Measurements from ENCODE around the gene DENND5A. TPM values are rescaled to one million over a fixed set of nuclear protein-coding genes. Genes with fewer than 3 reads are reported as not detected.
A peak's percentile ranks its signal among the peaks of the same experiment; 100 is the strongest.

The DENND5A gene
- total RNA-seq, 4 donors from 2014 or later: 103 to 135 (median 108) TPM

- intact Hi-C loops (cut with DNase I): no loop called here
- WGBS: 89% methylated on average over 2 of the region's 2 CpGs
- H3K27ac ChIP-seq (replicated peaks in 1 of 4): no peak overlapping the region
- no peaks in the 10 kb centered on the region for H3K27me3 ChIP-seq
- no peak overlapping the region for H3K4me3 ChIP-seq
- no peak for TF ChIP-seq POLR2A (IDR thresholded peaks at IDR 0.05; ENCODE audit: low read depth)
- no peak for TF ChIP-seq CTCF (IDR thresholded peaks at IDR 0.05)
- TF ChIP-seq EP300 (IDR thresholded peaks at IDR 0.05): no peak
- H3K4me1 ChIP-seq: no peaks in the 10 kb centered on the region
- peaks cover 0 to 5% (median 0%) of the 10 kb centered on the region in 4 donors for H3K36me3 ChIP-seq
- no peaks in the 10 kb centered on the region for H3K9me3 ChIP-seq
- no peak for DNase-seq (ENCODE audit: extremely low spot score)
Observed at GRCh38 chr11:9123595-9124304, 141.4 kb downstream of the DENND5A start.

GRCh38 chr11:9121469-9121796 is 143.7 kb downstream of the DENND5A start:
- intact Hi-C loops (cut with DNase I): no loop called here
- H3K27ac ChIP-seq (replicated peaks in 1 of 4): no peak overlapping the region
- H3K36me3 ChIP-seq: peaks cover 0 to 5% (median 0%) of the 10 kb centered on the region in 4 donors
- H3K4me3 ChIP-seq: no peak overlapping the region
- H3K27me3 ChIP-seq: no peaks in the 10 kb centered on the region
- 100% methylated on average over 2 of the region's 2 CpGs for WGBS
- DNase-seq (ENCODE audit: extremely low spot score): no peak
- TF ChIP-seq POLR2AphosphoS5 (IDR thresholded peaks at IDR 0.05) (no peak), CTCF (IDR thresholded peaks at IDR 0.05) (no peak)
- no peaks in the 10 kb centered on the region for H3K4me1 ChIP-seq
- no peaks in the 10 kb centered on the region for H3K9me3 ChIP-seq

- DNase-seq (ENCODE audit: extremely low spot score): peak; percentile 34
- Histone ChIP-seq H3K4me3 (no peak overlapping the region), H3K27me3 (no peaks in the 10 kb centered on the region), H3K36me3 (peaks cover 0 to 5% (median 0%) of the 10 kb centered on the region in 4 donors), H3K27ac (replicated peaks in 1 of 4) (no peak overlapping the region), H3K9me3 (no peaks in the 10 kb centered on the region), H3K4me1 (no peaks in the 10 kb centered on the region)
- WGBS: 68% methylated on average over 9 of the region's 9 CpGs
- TF ChIP-seq POLR2A (IDR thresholded peaks at IDR 0.05; ENCODE audit: low read depth) (no peak), POLR2AphosphoS5 (IDR thresholded peaks at IDR 0.05) (no peak), EP300 (IDR thresholded peaks at IDR 0.05) (no peak), CTCF (IDR thresholded peaks at IDR 0.05) (no peak)
- intact Hi-C loops (cut with DNase I): no loop called here
Observed at GRCh38 chr11:9120664-9121468, 144.3 kb downstream of the DENND5A start.

GRCh38 chr11:9118277-9118676 is 146.9 kb downstream of the DENND5A start:
- Histone ChIP-seq H3K4me3 (no peak overlapping the region), H3K36me3 (peaks cover 0 to 5% (median 0%) of the 10 kb centered on the region in 4 donors), H3K27me3 (no peaks in the 10 kb centered on the region), H3K27ac (replicated peaks in 1 of 4) (no peak overlapping the region), H3K9me3 (peaks cover 0 to 2% (median 0%) of the 10 kb centered on the region in 4 donors), H3K4me1 (no peaks in the 10 kb centered on the region)
- 98% methylated on average over 2 of the region's 2 CpGs for WGBS
- intact Hi-C loops (cut with DNase I): no loop called here
- TF ChIP-seq POLR2A (IDR thresholded peaks at IDR 0.05; ENCODE audit: low read depth): no peak
- no peak for TF ChIP-seq EP300 (IDR thresholded peaks at IDR 0.05)
- TF ChIP-seq CTCF (IDR thresholded peaks at IDR 0.05): no peak
- TF ChIP-seq POLR2AphosphoS5 (IDR thresholded peaks at IDR 0.05): no peak
- DNase-seq (ENCODE audit: extremely low spot score): no peak

Data from esophagus muscularis mucosa (tissue), 4 donors.